Fibroblast of lung (primary cell): ENCODE measurements around the gene ANKFY1. TPM values are rescaled to one million over a fixed set of nuclear protein-coding genes. Genes with fewer than 3 reads are reported as not detected.
"Not testable (repeated sequence)": the region's sequence is repeated elsewhere in the genome, so short reads cannot be mapped to it uniquely, and the experiment has no call there.

Experiments
- DNase-seq, 2 donors: peaks; one replicate each; pipeline versions ENCODE4 v3.0.0 to v3.0.0-alpha.2; 2010; ENCODE audit warnings: low read depth in 2 of 2
- H2AFZ ChIP-seq: 2 replicates; pipeline ENCODE4 v1.5.1; 2012; ENCODE audit warnings: low read length, control low read depth, inconsistent platforms
- H3K27ac ChIP-seq: 2 replicates; pipeline ENCODE4 v1.5.1; 2011; ENCODE audit warnings: low read length, control low read depth; ENCODE audit not compliant: insufficient read depth
- H3K27me3 ChIP-seq: 2 replicates; pipeline ENCODE4 v1.5.1; 2011; ENCODE audit warnings: mild to moderate bottlenecking, low read length; ENCODE audit not compliant: control insufficient read depth, insufficient read depth
- H3K36me3 ChIP-seq: 2 replicates; pipeline ENCODE4 v1.5.1; 2011; ENCODE audit warnings: low read length; ENCODE audit not compliant: control insufficient read depth, insufficient read depth
- H3K4me1 ChIP-seq: 2 replicates; pipeline ENCODE4 v1.5.1; 2011; ENCODE audit warnings: low read length; ENCODE audit not compliant: control insufficient read depth, insufficient read depth; ENCODE audit errors: extremely low read depth
- H3K4me2 ChIP-seq: 2 replicates; pipeline ENCODE4 v1.5.1; 2011; ENCODE audit warnings: low read length, control low read depth; ENCODE audit not compliant: insufficient read depth; ENCODE audit errors: extremely low read depth
- H3K4me3 ChIP-seq, 4 experiments: fragments of 200-600 bp in 1 of 4; sonication (generic) in 1 of 4; replicated peaks in 1 of 4; 2 replicates each; pipeline ENCODE4 v1.5.1; 2011 to 2016; ENCODE audit warnings: low read length in 4 of 4, low read depth in 3 of 4, mild to moderate bottlenecking in 3 of 4, control low read depth in 2 of 4, inconsistent platforms in 1 of 4, mixed read lengths in 1 of 4; ENCODE audit not compliant: insufficient read depth in 1 of 4; ENCODE audit errors: control extremely low read depth in 1 of 4
- H3K79me2 ChIP-seq: 2 replicates; pipeline ENCODE4 v1.5.1; 2012; ENCODE audit warnings: mild to moderate bottlenecking, low read length, inconsistent platforms; ENCODE audit not compliant: control insufficient read depth, insufficient read depth
- H3K9ac ChIP-seq: 2 replicates; pipeline ENCODE4 v1.5.1; 2011; ENCODE audit warnings: mild to moderate bottlenecking, low read length, control low read depth; ENCODE audit not compliant: insufficient read depth
- H3K9me3 ChIP-seq: 2 replicates; pipeline ENCODE4 v1.5.1; 2012; ENCODE audit warnings: low read depth, low read length; ENCODE audit not compliant: control insufficient read depth, insufficient read depth
- H4K20me1 ChIP-seq: 2 replicates; pipeline ENCODE4 v1.5.1; 2011; ENCODE audit warnings: low read length; ENCODE audit not compliant: control insufficient read depth, insufficient read depth; ENCODE audit errors: extremely low read depth
- EZH2 ChIP-seq: IDR thresholded peaks from 2 replicates; pipeline ENCODE4 v1.5.1; 2012; ENCODE audit warnings: low read length, control low read depth, mild to moderate bottlenecking; ENCODE audit errors: missing control alignments
- polyA plus RNA-seq, 2 donors: library from polyadenylated mRNA; depleted of rRNA in 1 of 2; stranded (reverse) in 1 of 2; unstranded in 1 of 2; fragments of >200 nt; gene quantifications; 2 replicates each; pipeline ENCODE4 v1.2.1, GENCODE V29; 2011 to 2012; ENCODE audit warnings: missing spikeins in 1 of 2
- total RNA-seq: library from RNA; depleted of rRNA; stranded (reverse); fragments of >200 nt; gene quantifications from 2 replicates; pipeline ENCODE4 v1.2.1, GENCODE V29; 2014
- TF ChIP-seq, protein P1 (sequence below), 2 donors: IDR thresholded peaks in 1 of 2; conservative IDR thresholded peaks in 1 of 2; 1 replicate in 1 of 2; 2 replicates in 1 of 2; pipeline ENCODE4 v1.5.1; 2011 to 2012; ENCODE audit warnings: low read length in 2 of 2, control low read depth in 1 of 2, inconsistent platforms in 1 of 2, low read depth in 1 of 2, mild to moderate bottlenecking in 1 of 2

ANKFY1 gene
- total and polyA plus RNA-seq, 2 donors (not counting 1 experiment from before 2014, with no cell fraction given): 26.1 to 34.0 TPM

DNA sequence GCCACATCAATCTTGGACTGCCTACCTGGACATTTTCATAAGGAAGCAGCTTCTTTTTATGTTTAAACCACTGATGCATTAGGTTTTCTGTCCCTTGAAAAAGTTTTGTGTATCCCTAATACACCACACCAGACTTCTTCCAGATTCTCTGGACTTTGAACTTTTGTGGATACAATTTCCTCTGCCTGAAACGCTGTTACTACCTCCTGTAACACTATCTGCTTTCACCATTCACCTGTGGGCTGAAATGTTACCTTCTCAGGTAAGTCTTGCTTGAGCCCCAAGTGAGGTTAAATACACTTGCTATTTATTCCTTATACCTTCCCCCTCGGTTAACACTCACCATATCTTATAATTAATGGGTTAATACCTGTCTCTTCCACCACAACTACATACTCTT lies 123.7 kb downstream of the ANKFY1 start:
- Histone ChIP-seq H3K4me2 (no peak overlapping the region), H3K4me1 (peaks cover 12% of the 10 kb centered on the region), H2AFZ (no peak overlapping the region), H3K27ac (no peak overlapping the region), H3K9me3 (no peaks in the 10 kb centered on the region), H3K27me3 (no peaks in the 10 kb centered on the region), H3K4me3 (no peak overlapping the region), H3K9ac (no peak overlapping the region), H3K79me2 (peaks cover 68% of the 10 kb centered on the region), H4K20me1 (no peaks in the 10 kb centered on the region), H3K36me3 (peaks cover 2% of the 10 kb centered on the region)
- DNase-seq: no peak
- no peak for TF ChIP-seq EZH2
- TF ChIP-seq, protein P1, sequence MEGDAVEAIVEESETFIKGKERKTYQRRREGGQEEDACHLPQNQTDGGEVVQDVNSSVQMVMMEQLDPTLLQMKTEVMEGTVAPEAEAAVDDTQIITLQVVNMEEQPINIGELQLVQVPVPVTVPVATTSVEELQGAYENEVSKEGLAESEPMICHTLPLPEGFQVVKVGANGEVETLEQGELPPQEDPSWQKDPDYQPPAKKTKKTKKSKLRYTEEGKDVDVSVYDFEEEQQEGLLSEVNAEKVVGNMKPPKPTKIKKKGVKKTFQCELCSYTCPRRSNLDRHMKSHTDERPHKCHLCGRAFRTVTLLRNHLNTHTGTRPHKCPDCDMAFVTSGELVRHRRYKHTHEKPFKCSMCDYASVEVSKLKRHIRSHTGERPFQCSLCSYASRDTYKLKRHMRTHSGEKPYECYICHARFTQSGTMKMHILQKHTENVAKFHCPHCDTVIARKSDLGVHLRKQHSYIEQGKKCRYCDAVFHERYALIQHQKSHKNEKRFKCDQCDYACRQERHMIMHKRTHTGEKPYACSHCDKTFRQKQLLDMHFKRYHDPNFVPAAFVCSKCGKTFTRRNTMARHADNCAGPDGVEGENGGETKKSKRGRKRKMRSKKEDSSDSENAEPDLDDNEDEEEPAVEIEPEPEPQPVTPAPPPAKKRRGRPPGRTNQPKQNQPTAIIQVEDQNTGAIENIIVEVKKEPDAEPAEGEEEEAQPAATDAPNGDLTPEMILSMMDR (conservative IDR thresholded peaks at IDR 0.05 in 1 of 2, IDR thresholded peaks at IDR 0.05 in 1 of 2; ENCODE audit: low read depth in 1 of 2, low read length in 2 of 2): no peak

DNA sequence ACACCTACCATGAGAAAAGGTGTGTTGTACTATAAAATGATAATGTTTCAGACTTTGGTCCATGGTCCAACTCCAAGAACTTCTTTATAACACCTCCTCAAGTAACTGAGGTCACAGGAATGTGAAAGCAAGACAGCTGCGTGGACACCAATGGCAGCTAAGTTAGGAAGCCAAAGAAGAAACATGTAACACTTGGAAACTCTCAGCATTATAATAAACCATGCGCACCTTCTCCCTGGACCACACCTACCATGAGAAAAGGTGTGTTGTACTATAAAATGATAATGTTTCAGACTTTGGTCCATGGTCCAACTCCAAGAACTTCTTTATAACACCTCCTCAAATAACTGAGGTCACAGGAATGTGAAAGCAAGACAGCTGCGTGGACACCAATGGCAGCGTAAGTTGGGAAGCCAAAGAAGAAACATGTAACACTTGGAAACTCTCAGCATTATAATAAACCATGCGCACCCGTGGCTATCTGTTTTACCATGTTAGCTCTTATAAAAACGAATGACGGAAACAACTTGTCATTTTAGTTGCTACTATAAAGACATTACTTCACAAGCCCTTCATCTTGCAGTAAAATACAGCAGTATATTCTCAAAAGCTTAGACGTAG lies 124.8 kb downstream of the ANKFY1 start:
- not testable (repeated sequence) for H2AFZ ChIP-seq, H3K36me3 ChIP-seq, H3K27ac ChIP-seq, H3K4me3 ChIP-seq, H3K9ac ChIP-seq, DNase-seq, H3K27me3 ChIP-seq, H3K4me2 ChIP-seq, H4K20me1 ChIP-seq, H3K9me3 ChIP-seq
- Histone ChIP-seq H3K4me1 (peaks cover 12% of the 10 kb centered on the region), H3K79me2 (peaks cover 75% of the 10 kb centered on the region)

DNA sequence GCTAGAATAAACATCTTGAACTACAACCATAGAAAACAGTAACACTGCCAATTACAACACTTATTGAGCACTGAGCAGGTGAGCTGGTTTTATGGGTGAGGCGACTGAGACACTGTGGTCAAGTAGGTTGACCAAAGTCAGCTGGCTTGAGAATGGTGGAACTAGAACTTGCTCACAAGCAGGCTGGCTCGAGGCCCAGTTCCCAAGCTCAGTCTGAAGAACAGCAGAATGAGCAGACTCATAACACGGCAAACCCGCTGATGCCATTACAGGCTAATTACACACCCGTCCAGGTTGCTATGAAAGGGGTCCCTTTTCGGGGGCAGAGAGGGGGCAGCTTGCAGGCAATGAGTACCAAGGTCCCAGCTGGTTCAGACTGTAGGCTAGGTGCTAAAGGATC lies 127.4 kb downstream of the ANKFY1 start:
- peaks cover 2% of the 10 kb centered on the region for H3K36me3 ChIP-seq
- no peaks in the 10 kb centered on the region for H4K20me1 ChIP-seq
- peaks cover 10% of the 10 kb centered on the region for H3K4me1 ChIP-seq
- H3K9me3 ChIP-seq: no peaks in the 10 kb centered on the region
- H3K4me2 ChIP-seq: peak overlapping the region; percentile 10
- no peak for TF ChIP-seq EZH2
- TF ChIP-seq, protein P1 (conservative IDR thresholded peaks at IDR 0.05 in 1 of 2, IDR thresholded peaks at IDR 0.05 in 1 of 2; ENCODE audit: low read depth in 1 of 2, low read length in 2 of 2): no peak
- peak in 1 of 2 donors; percentile 73 for DNase-seq
- no peak overlapping the region for H3K9ac ChIP-seq
- H2AFZ ChIP-seq: no peak overlapping the region
- peaks cover 82% of the 10 kb centered on the region for H3K79me2 ChIP-seq
- no peak overlapping the region for H3K4me3 ChIP-seq
- H3K27me3 ChIP-seq: no peaks in the 10 kb centered on the region
- peak overlapping the region; percentile 1 for H3K27ac ChIP-seq
